ENCODE results near the gene TTC33.
"Not testable (repeated sequence)": the region's sequence is repeated elsewhere in the genome, so short reads cannot be mapped to it uniquely, and the experiment has no call there.

Gene TTC33

DNA sequence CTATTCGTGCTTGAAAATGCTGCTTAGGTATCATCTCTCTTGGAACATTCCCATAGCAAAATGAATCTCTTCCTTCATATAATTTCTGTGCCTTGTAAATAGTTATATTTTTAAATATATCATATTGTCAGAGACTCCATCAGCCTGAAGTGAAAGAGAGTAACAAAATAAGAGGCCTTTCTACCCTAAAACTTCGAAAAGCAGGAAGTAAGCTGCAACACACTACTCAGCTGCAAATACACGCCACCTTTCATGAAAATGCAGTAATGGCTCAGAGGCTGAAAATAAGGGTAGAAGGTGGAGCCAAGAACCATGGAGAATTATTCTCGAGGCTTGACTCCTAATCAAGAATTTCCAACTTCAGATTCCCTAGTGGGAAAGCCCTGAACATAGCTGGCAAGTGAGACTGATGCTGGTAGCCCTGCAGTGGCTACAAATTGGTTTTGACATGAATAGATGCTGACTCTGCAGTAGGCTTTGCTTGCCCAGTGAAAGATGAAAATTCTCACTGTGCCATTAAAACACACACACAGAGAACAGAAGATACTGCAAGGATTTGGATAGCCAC lies 106.2 kb downstream of the TTC33 start:
- DNase-seq, result no peak

DNA sequence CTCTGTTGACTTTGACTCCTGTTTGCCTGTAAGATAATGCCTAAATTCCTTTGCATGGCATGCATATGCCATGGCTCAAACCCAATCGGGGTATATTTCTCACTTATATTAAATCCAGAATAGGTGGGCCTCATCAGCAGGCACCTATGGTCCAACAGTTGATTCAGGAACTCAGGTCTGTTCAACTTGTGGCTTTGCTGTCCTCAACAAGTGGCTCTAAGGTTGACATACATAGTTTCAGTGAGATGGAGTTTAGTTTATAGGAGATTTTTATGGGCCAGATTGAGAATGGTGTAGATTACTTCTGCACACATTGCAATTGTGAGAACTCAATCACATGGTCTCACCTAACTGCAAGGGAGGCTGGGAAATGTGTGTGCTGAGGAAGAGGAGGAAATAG lies 107.6 kb downstream of the TTC33 start:
- no peak for DNase-seq

DNA sequence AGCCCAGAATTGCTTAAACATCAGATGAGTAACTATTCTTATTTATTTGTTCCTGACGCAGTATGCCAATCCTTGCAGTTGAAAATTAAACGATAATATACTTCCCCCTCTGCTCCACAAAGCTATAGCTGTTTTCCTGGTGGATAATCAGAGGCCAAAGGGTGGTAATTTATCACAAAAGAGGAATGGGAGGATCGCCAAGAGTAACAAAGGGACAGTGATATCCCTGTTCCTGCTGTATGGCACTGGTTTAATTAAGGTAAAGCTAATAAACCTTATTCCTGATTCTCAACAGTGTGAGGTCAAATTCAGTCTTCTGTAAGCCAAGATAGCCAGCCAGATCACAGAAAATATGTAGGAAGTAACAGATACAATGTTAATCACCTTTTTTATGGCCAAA lies 109.5 kb downstream of the TTC33 start:
- DNase-seq, result no peak

DNA sequence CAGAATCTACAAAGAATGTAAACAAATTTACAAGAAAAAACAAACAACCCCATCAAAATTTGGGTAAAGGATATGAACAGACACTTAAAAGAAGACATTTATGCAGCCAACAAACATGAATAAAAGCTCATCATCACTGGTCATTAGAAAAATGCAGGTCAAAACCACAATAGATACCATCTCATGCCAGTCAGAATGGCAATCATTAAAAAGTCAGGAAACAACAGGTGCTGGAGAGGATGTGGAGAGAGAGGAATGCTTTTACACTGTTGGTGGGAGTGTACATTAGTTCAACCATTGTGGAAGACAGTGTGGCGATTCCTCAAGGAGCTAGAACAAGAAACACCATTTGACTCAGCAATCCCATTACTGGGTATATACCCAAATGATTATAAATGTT lies 116.2 kb downstream of the TTC33 start:
- DNase-seq, result not testable (repeated sequence)

DNA sequence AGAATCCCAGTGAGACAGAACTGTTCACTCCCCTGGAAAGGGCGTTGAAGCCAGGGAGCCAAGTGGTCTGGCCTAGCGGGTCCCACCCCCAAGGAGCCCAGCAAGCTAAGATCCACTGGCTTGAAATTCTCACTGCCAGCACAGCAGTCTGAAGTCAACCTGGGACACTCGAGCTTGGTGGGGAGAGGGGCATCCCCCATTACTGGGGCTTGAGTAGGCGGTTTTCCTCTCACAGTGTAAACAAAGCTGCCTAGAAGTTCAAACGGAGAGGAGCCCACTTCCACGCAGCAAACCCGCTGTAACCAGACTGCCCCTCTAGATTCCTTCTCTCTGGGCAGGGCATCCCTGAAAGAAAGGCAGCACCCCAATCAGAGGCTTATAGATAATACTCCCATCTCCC lies 121.2 kb downstream of the TTC33 start:
- no peak for DNase-seq

DNA sequence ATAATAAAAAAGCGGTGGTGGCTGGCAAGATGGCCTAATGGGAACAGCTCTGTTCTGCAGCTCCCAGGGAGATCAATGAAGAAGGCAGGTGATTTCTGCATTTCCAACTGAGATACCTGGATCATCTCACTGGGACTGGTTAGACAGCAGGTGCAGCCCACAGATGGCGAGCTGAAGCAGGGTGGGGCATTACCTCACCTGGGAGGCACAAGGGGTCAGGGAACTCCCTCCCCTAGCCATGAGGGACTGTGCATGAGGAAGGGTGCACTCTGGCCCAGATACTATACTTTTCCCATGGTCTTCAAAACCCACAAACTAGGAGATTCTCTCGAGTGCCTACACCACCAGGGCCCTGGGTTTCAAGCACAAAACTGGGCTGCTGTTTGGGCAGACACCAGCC lies 121.6 kb downstream of the TTC33 start:
- no peak for DNase-seq

DNA sequence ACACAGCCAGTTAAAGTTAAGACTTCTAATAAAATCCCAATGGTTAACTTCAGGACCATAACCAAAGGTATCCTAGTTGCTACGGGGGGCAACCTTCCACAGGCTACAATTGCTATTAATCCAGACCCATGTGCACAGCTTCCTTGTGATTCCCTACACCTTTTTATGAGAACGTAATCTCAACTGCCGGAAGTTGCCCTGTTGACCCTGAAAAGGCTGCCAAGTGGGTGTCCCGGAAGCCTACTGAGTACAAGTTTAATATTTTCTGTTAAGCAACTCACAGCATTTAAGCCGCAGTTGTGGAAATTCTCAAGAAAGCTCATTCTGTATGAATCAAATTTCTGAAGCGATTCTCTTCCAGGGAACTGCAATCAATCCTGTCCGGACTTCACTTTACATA lies 124.5 kb downstream of the TTC33 start:
- DNase-seq, result no peak

DNA sequence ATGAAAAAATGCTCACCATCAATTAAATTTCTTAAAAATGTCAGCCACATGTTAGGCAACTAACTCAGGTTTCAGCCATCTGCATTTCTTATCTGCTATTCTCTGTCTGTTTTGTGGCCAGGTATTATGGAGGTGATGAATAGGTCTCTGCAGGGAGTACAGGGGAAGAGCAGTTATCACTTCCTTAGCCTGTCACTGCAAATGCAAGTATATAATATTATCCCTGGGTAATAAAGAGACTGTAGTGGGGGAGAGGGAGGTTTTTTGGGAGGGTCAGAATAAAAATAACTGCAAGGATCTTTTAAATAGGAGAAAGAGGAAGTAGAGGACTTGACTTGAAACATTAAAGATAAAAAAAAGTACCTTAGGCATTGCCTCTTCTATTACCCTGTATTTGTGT lies 125.6 kb downstream of the TTC33 start:
- DNase-seq, result no peak

DNA sequence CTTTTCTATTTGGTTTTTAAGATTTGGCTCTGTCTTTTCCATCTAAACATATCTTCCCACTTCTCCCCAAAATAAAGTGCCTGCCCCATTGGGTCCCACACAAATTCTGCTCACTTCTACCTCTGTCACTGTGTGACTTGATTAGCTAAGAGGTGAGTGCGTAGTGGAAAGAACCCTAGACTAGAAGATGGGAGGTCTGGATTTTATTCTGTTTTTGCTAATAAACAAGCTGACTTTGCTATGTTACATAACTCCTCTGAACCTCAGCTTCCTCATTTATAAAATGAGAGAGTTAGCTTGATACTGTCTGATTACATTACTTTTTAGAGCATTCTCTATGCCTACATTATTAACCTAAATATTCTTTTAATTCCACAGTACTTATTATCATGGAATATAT lies 127.4 kb downstream of the TTC33 start:
- no peak for DNase-seq

DNA sequence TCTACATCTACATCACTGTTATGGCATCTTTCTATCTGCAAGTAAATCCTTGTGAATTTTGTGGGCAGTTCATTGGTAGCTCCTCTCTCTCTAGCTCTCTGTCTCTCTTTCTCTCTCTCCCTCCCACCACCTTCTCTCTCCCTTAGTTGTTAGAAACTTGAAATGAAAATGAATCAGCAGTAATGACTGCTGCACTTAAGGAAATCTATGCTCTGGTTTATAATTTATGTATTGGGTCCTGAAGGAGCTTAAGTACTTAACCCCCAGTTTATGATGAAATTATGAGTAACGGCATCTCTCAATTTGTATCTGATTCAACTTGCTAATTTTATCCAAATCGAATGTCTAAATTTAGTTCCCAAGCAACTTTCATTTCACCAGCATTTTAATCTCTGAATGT lies 128.1 kb downstream of the TTC33 start:
- DNase-seq, result no peak

DNA sequence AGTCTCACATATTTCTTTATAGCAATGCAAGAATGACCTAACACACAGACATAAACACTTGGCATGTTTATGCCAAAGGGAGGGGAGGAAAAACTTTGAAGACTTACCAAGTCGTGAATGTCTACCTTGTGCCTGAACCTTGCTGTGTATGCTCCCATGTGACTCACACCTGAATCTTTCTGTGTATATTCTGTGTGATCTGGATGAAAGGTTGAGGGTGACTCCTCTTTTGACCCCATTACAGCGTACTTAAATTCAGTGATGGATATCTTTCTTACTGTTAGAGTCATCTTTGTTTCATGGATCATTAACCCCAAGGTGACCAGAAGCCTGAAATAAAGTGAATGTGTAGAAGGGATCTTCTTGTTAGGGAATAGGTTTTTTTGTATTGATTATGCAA lies 129.0 kb downstream of the TTC33 start:
- no peak for DNase-seq

DNA sequence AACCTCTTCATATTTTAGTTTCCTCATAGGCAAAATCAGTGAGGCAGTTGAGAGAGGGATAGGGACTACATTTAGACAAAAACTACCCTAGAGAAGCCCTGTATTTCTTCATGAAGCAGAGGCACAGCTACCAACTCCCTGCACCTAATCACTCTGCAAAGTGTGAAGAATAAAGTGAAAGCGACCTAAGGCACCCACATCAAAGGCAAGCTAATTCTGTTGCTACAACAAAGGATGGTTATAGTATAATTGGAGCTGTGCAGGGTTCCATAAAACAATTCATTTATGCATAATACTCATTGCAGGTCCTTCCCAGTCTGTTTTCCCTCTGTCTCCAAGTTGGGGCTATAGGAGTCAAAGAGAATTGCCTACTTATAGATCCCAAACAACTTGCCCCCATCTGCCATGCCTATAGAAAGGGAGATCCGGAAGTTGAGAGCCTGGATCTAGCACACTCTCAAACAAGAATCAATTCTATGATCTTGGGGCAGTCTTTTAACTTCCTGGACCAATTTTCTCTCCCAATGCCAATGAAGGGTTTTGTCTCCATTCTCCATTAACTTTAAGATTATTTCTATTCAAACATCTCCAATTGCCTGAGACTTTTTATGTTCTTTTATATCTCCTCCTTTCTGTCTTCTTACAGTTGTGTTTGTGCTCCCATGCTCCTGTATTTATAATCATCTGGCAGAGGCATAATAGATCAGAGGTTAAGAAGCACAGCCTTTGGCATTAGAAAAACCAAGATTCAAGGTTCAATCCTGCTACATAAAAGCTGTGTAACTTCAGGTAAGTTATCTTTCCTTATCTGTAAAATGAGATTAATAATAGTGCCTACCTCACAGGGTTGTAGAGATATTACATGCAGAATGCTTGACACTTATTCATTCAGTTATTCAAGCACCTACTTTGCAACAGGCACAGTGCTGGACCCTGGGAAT lies 132.0 kb downstream of the TTC33 start:
- no peak for DNase-seq

DNA sequence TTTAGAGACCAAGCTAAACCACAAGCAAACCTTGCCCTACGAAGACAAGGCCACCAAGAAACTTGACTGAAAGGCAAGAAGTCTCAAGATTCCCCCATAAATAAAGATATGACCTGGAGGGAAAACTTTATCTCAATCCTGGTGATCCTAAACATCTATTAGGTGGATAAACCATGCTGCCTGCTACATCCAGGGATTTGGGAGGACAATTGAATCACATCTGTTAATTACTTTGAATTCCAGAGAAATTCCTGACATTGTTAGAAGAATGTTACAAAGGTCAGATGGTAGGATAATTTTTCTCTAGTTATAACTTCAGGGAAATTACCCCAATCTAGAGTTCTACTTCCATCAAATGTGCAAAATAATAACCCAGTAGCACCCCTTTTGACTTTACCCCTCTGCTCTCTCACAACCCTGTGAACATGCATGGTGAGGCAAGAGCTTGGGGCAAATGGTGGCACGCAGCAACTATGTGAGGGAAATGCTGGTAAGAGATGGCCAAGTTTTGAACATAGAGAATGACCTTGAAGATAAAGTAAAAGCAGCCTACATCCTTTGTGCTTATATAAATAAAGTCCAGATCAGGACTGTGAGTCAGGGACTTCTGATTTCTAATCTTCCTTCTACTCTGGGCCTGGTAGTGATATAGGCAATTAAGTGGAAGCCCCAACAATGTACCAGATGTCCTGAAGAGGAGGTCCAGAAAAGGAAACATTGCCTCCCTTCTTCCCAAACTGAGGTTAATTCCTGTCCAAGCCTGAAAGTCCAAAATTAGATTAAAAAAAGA lies 133.1 kb downstream of the TTC33 start:
- no peak for DNase-seq

DNA sequence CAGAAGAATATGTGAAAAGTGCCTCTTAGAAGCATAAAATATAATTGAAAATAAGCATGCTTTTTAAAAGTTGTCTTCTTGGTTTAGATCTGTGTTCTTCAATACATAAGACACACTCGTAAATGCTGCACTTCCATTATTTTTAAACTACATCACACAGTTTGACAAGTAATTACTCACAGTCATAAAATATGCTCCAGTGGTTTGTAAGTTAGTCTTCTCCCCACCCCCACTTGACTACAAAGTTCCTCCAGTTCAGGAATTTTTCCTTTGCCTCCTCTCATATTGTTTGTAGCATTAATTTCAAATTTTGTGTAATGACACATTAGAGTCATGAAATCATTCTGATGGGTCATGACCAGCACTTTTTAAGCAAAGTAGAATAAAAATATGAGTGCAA lies 136.3 kb downstream of the TTC33 start:
- no peak for DNase-seq

DNA sequence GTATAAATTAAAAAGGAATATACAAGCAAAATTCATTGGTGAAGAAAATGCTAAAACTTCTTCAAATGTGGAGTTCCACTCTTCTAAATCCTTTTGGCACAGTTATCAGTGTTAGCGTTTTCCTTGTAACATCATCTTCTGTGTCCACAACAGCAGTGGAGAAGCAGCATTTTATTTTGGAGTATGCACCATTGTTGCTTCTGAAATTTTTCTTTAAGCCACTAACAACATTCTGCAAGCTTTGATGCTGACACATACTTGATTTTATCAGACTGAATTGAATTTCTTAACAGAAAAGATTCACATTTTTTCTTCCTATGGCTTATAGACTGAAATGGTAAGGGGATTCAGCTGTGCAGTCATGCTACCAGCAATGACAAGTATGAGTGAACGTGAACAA lies 136.8 kb downstream of the TTC33 start:
- DNase-seq, result no peak

DNA sequence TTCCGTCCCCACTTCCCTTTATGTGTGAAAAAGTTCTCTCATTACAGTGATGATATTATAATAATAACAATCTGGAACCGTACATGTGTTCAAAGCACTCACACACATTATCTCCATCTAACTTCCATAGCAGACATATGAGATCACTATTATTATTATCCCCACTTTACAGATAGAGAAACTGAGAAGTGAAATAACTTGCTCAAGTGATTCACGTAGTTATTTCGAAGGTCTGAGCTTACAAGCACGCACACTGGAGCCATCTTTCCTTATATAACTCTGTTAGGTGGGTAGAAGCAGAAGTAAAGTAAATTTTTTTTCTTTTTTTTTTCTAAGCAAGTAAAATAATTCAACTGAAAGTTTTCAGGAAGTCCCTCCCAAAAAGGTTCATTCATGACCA lies 139.0 kb downstream of the TTC33 start:
- DNase-seq, result no peak

DNA sequence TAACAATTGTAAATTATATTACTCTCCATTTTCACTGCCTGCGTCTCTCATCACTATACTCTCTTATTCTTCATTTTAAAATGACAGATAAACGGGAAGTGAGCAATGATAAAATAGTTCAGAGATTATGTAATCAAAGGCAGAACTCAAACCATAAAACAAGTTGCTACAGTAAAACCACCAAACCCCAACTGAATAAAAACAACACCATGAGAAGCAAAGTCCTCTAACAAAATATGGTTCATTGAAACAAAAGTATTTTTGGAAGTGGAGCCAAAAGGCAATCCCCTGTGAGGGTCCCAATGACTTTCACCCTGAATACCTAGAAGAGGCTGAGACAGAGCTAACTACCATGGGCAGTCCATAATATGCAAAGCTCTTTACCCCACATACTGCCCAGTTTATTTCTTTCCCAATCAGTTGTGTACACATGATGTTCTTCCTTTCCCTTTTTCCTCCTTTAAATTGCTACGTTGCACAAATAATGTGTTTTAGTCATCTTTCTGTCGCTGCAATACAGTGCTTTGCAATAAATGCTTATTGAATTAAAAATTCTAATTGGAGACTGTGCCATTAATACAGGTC lies 140.1 kb downstream of the TTC33 start:
- no peak for DNase-seq

DNA sequence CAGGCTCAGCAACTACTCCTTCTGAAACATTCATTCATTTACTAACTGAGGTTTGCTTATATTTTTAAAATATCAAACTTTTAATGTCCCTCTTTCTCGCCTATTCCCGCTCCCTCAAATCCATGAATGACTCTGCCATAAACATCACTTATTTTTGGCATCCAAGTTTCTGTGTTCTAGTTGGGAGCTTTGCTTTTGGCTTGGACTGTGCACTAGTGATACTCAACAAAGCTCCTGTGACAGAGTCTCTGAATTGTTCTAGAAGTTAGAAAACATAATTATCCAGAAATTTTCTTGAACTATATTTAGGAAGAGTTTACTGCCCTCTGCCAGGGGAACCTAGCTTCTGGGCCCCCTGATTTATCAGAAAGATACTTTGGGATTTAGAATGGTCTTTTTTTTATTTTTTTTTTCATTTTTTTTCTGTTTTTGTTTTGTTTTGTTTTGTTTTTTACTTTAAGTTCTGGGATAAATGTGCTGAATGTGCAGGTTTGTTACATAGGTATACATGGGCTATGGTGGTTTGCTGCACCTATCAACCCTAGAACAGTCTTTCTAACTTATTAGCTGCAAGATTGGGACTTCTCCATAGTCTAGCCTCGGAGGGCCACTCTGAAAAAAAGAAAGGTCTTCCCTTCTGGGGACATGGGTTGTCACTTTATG lies 140.7 kb downstream of the TTC33 start:
- no peak for DNase-seq

DNA sequence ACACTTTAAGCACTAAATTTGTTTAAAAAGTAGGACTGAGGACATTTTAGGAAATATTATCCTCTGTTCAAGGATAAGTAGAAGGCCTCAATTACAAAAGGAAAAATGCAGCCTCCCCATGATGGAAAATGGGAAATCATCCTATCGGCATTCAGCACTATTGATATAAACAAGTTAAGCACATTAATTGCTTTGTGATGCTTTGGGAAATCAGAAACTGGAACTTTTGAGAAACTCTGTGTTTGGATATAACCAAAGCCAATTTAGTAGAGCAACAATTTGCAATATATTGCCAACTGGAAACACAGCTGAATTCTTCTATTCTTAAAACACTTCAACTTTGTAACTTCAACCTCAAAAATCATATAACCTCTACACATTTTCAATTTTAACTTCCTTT lies 141.3 kb downstream of the TTC33 start:
- no peak for DNase-seq

DNA sequence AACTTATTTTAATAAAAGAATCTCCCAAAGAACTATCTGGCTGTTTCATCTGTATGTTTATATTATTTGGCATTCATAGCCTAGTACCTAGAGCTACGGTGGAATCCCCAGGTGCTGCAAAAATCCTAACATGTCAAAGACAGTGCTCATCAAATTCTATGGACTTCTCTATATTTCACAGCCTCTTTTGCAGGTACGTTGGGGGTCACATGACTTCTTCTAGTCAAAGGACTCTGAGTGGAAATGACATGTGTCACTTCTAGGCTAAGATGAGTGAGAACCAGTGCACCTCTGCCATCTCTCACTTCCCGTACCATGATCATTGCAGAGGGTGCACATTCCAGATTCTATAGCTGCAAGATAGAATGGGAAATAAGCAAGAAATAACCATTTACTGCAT lies 148.6 kb downstream of the TTC33 start:
- no peak for DNase-seq

DNA sequence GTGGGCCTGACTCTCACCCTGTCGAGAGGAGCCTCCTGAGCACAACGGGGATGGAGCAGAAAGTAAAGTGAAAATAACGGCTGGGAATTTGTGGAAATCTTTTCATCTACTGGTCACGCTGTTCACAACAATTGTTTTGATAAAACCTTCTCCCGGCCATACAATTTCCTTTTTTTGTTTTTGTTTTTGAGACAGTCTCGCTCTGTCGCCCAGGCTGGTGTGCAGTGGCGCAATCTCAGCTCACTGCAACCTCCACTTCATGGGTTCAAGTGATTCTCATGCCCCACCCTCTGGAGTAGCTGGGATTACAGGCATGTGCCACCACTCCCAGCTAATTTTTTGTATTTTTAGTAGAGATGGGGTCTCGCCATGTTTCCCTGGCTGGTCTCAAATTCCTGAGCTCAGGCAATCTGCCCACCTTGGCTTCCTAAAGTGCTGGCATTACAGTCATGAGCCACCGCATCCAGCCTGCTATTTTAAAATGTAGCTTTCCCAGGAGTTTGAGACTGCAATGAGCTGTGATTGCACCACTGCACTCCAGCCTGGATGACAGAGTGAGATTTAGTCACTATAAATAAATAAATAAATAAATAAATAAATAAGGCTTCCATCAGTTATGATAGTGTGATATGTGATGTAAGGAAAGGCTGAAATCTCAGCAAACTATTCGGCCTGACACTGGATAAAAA lies 149.5 kb downstream of the TTC33 start:
- no peak for DNase-seq

DNA sequence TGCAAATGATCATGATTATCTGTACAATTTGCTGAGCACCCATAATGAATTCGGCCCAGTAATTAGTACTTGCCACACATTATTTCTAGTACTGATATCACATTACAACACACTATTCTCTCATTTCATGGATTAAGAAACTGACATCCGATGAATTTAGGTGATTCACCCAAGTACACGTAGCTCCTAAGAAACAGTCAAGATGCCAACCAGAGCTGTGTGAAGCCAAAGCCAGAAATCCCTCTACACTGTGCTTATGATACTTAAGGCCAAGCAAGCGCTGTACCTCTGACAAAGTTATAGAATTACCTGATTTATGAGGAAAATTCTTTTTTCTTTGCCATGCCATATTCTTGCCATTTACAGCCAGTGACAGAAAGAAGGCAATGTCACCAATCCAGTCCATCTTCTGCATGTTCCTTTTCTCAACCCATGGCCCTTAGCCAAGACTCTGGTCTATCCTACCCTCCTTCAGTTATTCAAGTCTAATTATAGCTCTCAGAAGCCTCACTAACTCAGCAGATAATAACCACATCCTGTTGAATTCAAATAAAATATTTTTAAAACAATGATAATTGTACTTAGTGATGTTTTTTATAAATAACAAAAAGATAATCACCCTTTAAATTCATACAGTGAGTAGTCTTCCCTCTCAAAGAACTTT lies 150.3 kb downstream of the TTC33 start:
- DNase-seq, result no peak

Data from DMS 273 treated with DMSO at 0.1 percent for 48 hours (cell line).